PC-9 (cell line): ENCODE results near the gene LYZ. TPM values are rescaled to one million over a fixed set of nuclear protein-coding genes. Genes with fewer than 3 reads are reported as not detected.

Source experiments
- BruUV-seq: library from RNA; stranded (reverse); fragments of 400-500 nt; replicated peaks from 2 replicates; lab custom pipeline; 2021; lab: Mats Ljungman, UMichigan
- CTCF ChIA-PET: fragments of 300-600 bp; sonication (Branson Sonifier 250); formaldehyde crosslinking; loops from one replicate; lab custom pipeline; 2022; ENCODE audit warnings: antibody characterized with exemption; lab: Charles Lee
- POLR2A ChIA-PET: fragments of 300-600 bp; sonication (Branson Sonifier 250); formaldehyde crosslinking; loops from one replicate; lab custom pipeline; 2022; ENCODE audit warnings: antibody characterized with exemption; ENCODE audit not compliant: unreplicated experiment; lab: Charles Lee
- DNase-seq, 2 experiments: peaks; one replicate each; pipeline versions ENCODE4 v3.0.0 to v3.0.0-alpha.2; 2015 to 2022; ENCODE audit warnings: mixed read lengths in 1 of 2
- H2AFZ ChIP-seq: fragments of 200-600 bp; sonication (generic); 2 replicates; pipeline ENCODE4 v1.8.1; 2017; ENCODE audit warnings: antibody characterized with exemption
- H3F3A ChIP-seq: fragments of 200-600 bp; sonication (generic); 2 replicates; pipeline ENCODE4 v1.8.1; 2017; ENCODE audit warnings: antibody characterized with exemption, mild to moderate bottlenecking, low read depth; ENCODE audit not compliant: insufficient read depth
- H3K27ac ChIP-seq: fragments of 200-600 bp; sonication (generic); 2 replicates; pipeline ENCODE4 v1.6.1; 2016; ENCODE audit warnings: mixed run types
- H3K27me3 ChIP-seq: fragments of 200-600 bp; sonication (generic); 2 replicates; pipeline ENCODE4 v1.6.1; 2016; ENCODE audit warnings: low read depth, mixed run types; ENCODE audit not compliant: insufficient read depth
- H3K36me3 ChIP-seq: fragments of 200-600 bp; sonication (generic); 2 replicates; pipeline ENCODE4 v1.6.1; 2016; ENCODE audit warnings: low read depth, mixed run types
- H3K4me1 ChIP-seq: fragments of 200-600 bp; sonication (generic); replicated peaks from 2 replicates; pipeline ENCODE4 v1.6.1; 2016; ENCODE audit warnings: mixed run types; ENCODE audit not compliant: insufficient read depth
- H3K4me2 ChIP-seq: fragments of 200-600 bp; sonication (generic); 2 replicates; pipeline ENCODE4 v1.6.1; 2017; ENCODE audit warnings: mixed run types
- H3K4me3 ChIP-seq: fragments of 200-600 bp; sonication (generic); 2 replicates; pipeline ENCODE4 v1.6.1; 2016; ENCODE audit warnings: mixed run types
- H3K79me2 ChIP-seq: fragments of 200-600 bp; sonication (generic); 2 replicates; pipeline ENCODE4 v1.6.1; 2017; ENCODE audit warnings: low read depth, mixed run types
- H3K9me2 ChIP-seq: fragments of 200-600 bp; sonication (generic); 2 replicates; pipeline ENCODE4 v1.8.1; 2017; ENCODE audit warnings: mild to moderate bottlenecking; ENCODE audit not compliant: insufficient read depth
- H3K9me3 ChIP-seq: fragments of 200-600 bp; sonication (generic); 2 replicates; pipeline ENCODE4 v1.8.1; 2016; ENCODE audit warnings: low read depth; ENCODE audit not compliant: insufficient read depth
- H4K20me1 ChIP-seq: fragments of 200-600 bp; sonication (generic); 2 replicates; pipeline ENCODE4 v1.8.1; 2017; ENCODE audit not compliant: insufficient read depth
- CTCF ChIP-seq: fragments of 200-600 bp; sonication (generic); conservative IDR thresholded peaks from 2 replicates; pipeline ENCODE4 v1.6.1; 2017; ENCODE audit warnings: mixed run types, antibody characterized with exemption, mild to moderate bottlenecking, moderate library complexity
- EZH2 ChIP-seq: fragments of 200-600 bp; sonication (generic); IDR thresholded peaks from 2 replicates; pipeline ENCODE4 v1.8.0; 2017; ENCODE audit warnings: antibody characterized with exemption, low read depth
- intact Hi-C: fragments of 100-400 bp; cut with micrococcal nuclease; formaldehyde crosslinking; loops from one replicate; pipeline ENCODE4 v1.10.0; 2022; ENCODE audit not compliant: unreplicated experiment
- total RNA-seq: library from RNA; stranded (reverse); gene quantifications from 2 replicates; pipeline ENCODE4 v1.2.3, GENCODE V29; 2021

Gene LYZ
- total RNA-seq, 1 experiment from 2014 or later, result not detected

GRCh38 chr12:69345077-69345476 is 3.1 kb upstream of the LYZ start:
- Histone ChIP-seq H3K9me3 (no peaks in the 10 kb centered on the region), H3K4me2 (no peak overlapping the region), H3K4me3 (no peak overlapping the region), H4K20me1 (no peaks in the 10 kb centered on the region), H3K9me2 (no peaks in the 10 kb centered on the region), H3K27me3 (no peaks in the 10 kb centered on the region), H3F3A (no peaks in the 10 kb centered on the region), H2AFZ (no peak overlapping the region), H3K79me2 (no peaks in the 10 kb centered on the region), H3K4me1 (peaks cover 8% of the 10 kb centered on the region), H3K36me3 (no peaks in the 10 kb centered on the region), H3K27ac (no peak overlapping the region)
- DNase-seq, result no peak
- BruUV-seq, result no TSS peak
- CTCF ChIA-PET, result no interaction called here
- TF ChIP-seq EZH2, result no peak
- TF ChIP-seq CTCF, result no peak
- POLR2A ChIA-PET, result no interaction called here
- intact Hi-C loops, result no loop called here

GRCh38 chr12:69345742-69346141 is 2.4 kb upstream of the LYZ start:
- Histone ChIP-seq H3K27me3 (no peaks in the 10 kb centered on the region), H2AFZ (no peak overlapping the region), H3K79me2 (no peaks in the 10 kb centered on the region), H3K4me1 (peaks cover 8% of the 10 kb centered on the region), H3K4me2 (no peak overlapping the region), H3F3A (no peaks in the 10 kb centered on the region), H3K9me3 (no peaks in the 10 kb centered on the region), H3K36me3 (no peaks in the 10 kb centered on the region), H3K27ac (no peak overlapping the region), H3K9me2 (no peaks in the 10 kb centered on the region), H4K20me1 (no peaks in the 10 kb centered on the region), H3K4me3 (no peak overlapping the region)
- POLR2A ChIA-PET, result no interaction called here
- intact Hi-C loops, result no loop called here
- BruUV-seq, result no TSS peak
- DNase-seq, result no peak
- TF ChIP-seq CTCF, result no peak
- no peak for TF ChIP-seq EZH2
- CTCF ChIA-PET, result no interaction called here

GRCh38 chr12:69350002-69350626 is 1.9 kb downstream of the LYZ start:
- POLR2A ChIA-PET, result no interaction called here
- intact Hi-C loops, result no loop called here
- no peaks in the 10 kb centered on the region for H4K20me1 ChIP-seq
- no peak for DNase-seq
- H3F3A ChIP-seq, result no peaks in the 10 kb centered on the region
- no peak overlapping the region for H3K4me3 ChIP-seq
- TF ChIP-seq EZH2, result no peak
- TF ChIP-seq CTCF, result no peak
- H3K79me2 ChIP-seq, result no peaks in the 10 kb centered on the region
- H3K27ac ChIP-seq, result no peak overlapping the region
- no peaks in the 10 kb centered on the region for H3K9me3 ChIP-seq
- H3K4me2 ChIP-seq, result no peak overlapping the region
- H3K4me1 ChIP-seq, result peaks cover 8% of the 10 kb centered on the region
- no TSS peak for BruUV-seq
- H3K9me2 ChIP-seq, result no peaks in the 10 kb centered on the region; the same call in 1 of the 2 replicates
- no peaks in the 10 kb centered on the region for H3K36me3 ChIP-seq
- H3K27me3 ChIP-seq, result no peaks in the 10 kb centered on the region
- CTCF ChIA-PET, result no interaction called here
- H2AFZ ChIP-seq, result no peak overlapping the region
